Muscle of leg (tissue), 11 donors: ENCODE measurements around the gene PCYOX1L. TPM values are rescaled to one million over a fixed set of nuclear protein-coding genes. Genes with fewer than 3 reads are reported as not detected.
A peak's percentile ranks its signal among the peaks of the same experiment; 100 is the strongest.

Source experiments
- DNase-seq: peaks from one replicate; pipeline ENCODE4 v3.0.0; 2013
- H3K27ac ChIP-seq: one replicate; pipeline ENCODE4 v1.5.1; 2013; ENCODE audit warnings: mild to moderate bottlenecking, low read length, control low read depth
- H3K27me3 ChIP-seq: one replicate; pipeline ENCODE4 v1.6.1; 2013; ENCODE audit warnings: low read length; ENCODE audit not compliant: control insufficient read depth, insufficient read depth
- H3K36me3 ChIP-seq: one replicate; pipeline ENCODE4 v1.6.1; 2013; ENCODE audit warnings: low read length; ENCODE audit not compliant: control insufficient read depth, insufficient read depth
- H3K4me1 ChIP-seq: one replicate; pipeline ENCODE4 v1.6.1; 2013; ENCODE audit warnings: low read length; ENCODE audit not compliant: control insufficient read depth, insufficient read depth
- H3K4me3 ChIP-seq: one replicate; pipeline ENCODE4 v1.5.1; 2013; ENCODE audit warnings: low read length, control low read depth
- H3K9me3 ChIP-seq: replicated peaks from 2 replicates; pipeline ENCODE4 v1.6.1; 2013; ENCODE audit warnings: low read depth, low read length; ENCODE audit not compliant: control insufficient read depth
- WGBS: methylation state at CpG from one replicate; pipeline ENCODE4 v1.1.5; 2013; ENCODE audit warnings: missing lambda C conversion rate; ENCODE audit not compliant: insufficient coverage; 5-methylcytosine and 5-hydroxymethylcytosine counted together
- polyA plus RNA-seq, 8 donors: library from polyadenylated mRNA; unstranded; fragments of 120-200 nt; gene quantifications; one replicate each; pipeline versions ENCODE4 v1.2.1 to v1.2.3, GENCODE V29; 2013; ENCODE audit warnings: inconsistent platforms in 1 of 8, low replicate concordance in 1 of 8; ENCODE audit not compliant: insufficient read length in 8 of 8, insufficient read depth in 1 of 8
- total RNA-seq: library from RNA; stranded (reverse); fragments of 120-200 nt; gene quantifications from one replicate; pipeline ENCODE4 v1.2.4, GENCODE V29; 2013

Gene PCYOX1L
- total and polyA plus RNA-seq, 9 donors: 6.3 to 11.6 (median 9.2) TPM

- peak overlapping the region; percentile 7 for H3K27ac ChIP-seq
- peaks cover 63% of the 10 kb centered on the region for H3K4me1 ChIP-seq
- H3K36me3 ChIP-seq: peaks cover 25% of the 10 kb centered on the region
- WGBS: 93% methylated on average over 18 of the region's 20 CpGs
- DNase-seq: no peak
- H3K4me3 ChIP-seq: no peak overlapping the region
- no peaks in the 10 kb centered on the region for H3K9me3 ChIP-seq
- no peaks in the 10 kb centered on the region for H3K27me3 ChIP-seq
These were observed 16.5 kb downstream of the PCYOX1L start for GRCh38 chr5:149374303-149374702.

DNA sequence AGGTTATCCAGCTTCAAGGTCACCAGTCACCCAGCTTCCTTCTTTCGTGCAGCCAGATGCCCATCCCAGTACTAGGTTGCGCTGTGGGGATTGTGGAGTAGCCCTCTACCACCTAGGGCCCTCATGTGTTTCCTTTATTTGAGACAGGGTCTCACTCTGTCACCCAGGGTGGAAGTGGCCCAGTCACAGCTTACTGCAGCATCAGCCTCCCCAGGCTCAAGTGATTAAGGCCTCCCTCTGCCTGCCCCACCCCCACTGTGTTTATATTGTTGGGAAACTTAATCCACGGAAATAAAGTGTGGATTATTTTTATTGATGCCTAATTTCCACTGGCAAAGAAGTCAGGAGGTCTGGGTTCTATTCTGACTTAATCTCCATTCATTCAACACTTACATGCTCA lies 17.0 kb downstream of the PCYOX1L start:
- WGBS: no CpG with 5 or more reads among the region's 3 CpGs
- peaks cover 68% of the 10 kb centered on the region for H3K4me1 ChIP-seq
- H3K27me3 ChIP-seq: no peaks in the 10 kb centered on the region
- peak overlapping the region; percentile 7 for H3K27ac ChIP-seq
- H3K9me3 ChIP-seq: no peaks in the 10 kb centered on the region
- DNase-seq: no peak
- H3K4me3 ChIP-seq: no peak overlapping the region
- H3K36me3 ChIP-seq: peaks cover 25% of the 10 kb centered on the region

DNA sequence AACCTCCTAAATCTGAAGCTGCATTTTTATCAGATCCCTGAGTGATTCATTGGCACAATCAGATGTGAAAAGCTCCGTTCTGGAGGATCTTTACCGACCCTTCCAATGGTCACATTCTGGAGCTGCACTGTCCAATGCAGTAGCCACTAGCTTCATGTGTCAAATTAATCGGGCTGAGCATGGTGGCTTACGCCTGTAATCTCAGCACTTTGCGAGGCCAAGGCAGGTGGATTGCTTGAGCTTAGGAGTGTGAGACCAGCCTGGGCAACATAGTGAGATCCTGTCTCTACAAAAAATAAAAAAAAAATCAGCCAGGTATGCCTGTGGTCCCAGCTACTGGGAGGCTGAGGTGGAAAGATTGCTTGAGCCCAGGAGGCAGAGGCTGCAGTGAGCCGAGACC lies 17.6 kb downstream of the PCYOX1L start:
- Histone ChIP-seq H3K4me1 (peaks cover 69% of the 10 kb centered on the region), H3K4me3 (no peak overlapping the region), H3K27ac (no peak overlapping the region), H3K36me3 (peaks cover 25% of the 10 kb centered on the region), H3K9me3 (no peaks in the 10 kb centered on the region), H3K27me3 (no peaks in the 10 kb centered on the region)
- no peak for DNase-seq
- WGBS: 43% methylated on average over 1 of the region's 6 CpGs

DNA sequence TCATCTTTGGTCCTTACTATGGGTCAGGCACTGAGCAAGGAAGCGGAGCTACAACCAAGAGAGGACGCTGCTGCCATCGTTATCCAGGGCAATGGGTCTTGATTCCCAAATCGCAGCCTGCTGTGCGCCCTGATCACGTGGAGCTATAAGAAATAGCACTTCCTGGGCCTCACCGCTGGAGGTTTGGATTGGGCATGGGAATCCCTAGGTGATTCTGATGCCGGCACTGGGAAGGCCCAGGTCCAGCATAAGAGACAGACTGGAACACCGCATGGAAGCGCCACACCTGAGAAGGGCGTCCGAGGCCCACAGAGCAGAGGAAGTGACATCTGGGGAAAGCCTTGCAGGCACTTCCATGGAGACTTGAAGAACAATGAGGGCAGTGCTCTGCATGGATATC lies 18.3 kb downstream of the PCYOX1L start:
- Histone ChIP-seq H3K4me3 (no peak overlapping the region), H3K27ac (peak overlapping the region; percentile 49), H3K9me3 (no peaks in the 10 kb centered on the region), H3K4me1 (peaks cover 69% of the 10 kb centered on the region), H3K36me3 (peaks cover 22% of the 10 kb centered on the region), H3K27me3 (no peaks in the 10 kb centered on the region)
- WGBS: 94% methylated on average over 11 of the region's 12 CpGs
- DNase-seq: no peak

DNA sequence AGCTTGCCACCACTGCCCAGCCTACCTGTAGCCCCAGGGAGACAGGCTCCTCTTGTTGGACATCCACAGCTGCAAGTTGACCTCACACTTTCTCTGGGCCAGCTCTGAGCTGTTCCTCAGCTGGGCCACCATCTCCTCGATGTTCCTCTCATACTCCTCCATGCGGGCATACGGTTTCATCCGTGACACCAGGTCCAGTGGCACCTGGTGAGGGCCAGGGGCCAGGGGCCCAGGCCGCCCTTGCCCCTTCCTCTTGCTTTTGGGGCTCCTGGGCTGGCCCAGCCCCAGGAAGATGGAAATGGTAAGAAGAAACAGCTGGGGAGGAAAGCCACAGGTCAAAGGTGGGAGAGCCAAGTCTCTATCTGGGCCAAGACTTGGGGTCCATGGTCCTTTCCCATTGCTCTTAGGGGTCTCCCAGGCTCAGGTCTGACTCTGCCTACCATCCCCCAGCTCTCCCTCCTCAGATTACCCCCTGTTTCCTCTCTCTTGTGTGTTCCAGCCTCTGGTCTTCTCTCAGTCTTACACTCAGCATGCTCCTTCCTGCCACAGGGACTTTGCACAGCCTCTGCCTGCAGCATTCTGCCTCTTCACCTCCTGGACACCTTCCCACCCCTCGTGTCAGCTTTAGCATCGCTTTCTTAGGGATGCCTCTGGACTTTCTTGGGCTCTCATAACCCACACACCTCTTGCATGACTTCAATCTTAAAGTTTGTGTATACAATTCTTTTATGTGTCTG lies 19.0 kb downstream of the PCYOX1L start:
- 89% methylated on average over 6 of the region's 7 CpGs for WGBS
- DNase-seq: no peak
- no peaks in the 10 kb centered on the region for H3K9me3 ChIP-seq
- peak overlapping the region; percentile 11 for H3K4me3 ChIP-seq
- H3K27me3 ChIP-seq: no peaks in the 10 kb centered on the region
- H3K27ac ChIP-seq: peak overlapping the region; percentile 49
- peaks cover 20% of the 10 kb centered on the region for H3K36me3 ChIP-seq
- peaks cover 69% of the 10 kb centered on the region for H3K4me1 ChIP-seq

GRCh38 chr5:149378241-149378820 lies 20.5 kb downstream of the PCYOX1L start:
- Histone ChIP-seq H3K27me3 (no peaks in the 10 kb centered on the region), H3K4me3 (peak overlapping the region; percentile 38), H3K9me3 (no peaks in the 10 kb centered on the region), H3K27ac (peak overlapping the region; percentile 82), H3K36me3 (peaks cover 15% of the 10 kb centered on the region), H3K4me1 (peaks cover 70% of the 10 kb centered on the region)
- no peak for DNase-seq
- WGBS: 34% methylated on average over 2 of the region's 5 CpGs

- H3K27me3 ChIP-seq: no peaks in the 10 kb centered on the region
- peaks cover 70% of the 10 kb centered on the region for H3K4me1 ChIP-seq
- no peak for DNase-seq
- peak within 1 kb of the TSS; percentile 82 for H3K27ac ChIP-seq
- 76% methylated on average over 21 of the region's 22 CpGs for WGBS
- peaks cover 6% of the 10 kb centered on the region for H3K36me3 ChIP-seq
- no peaks in the 10 kb centered on the region for H3K9me3 ChIP-seq
- H3K4me3 ChIP-seq: peak within 1 kb of the TSS; percentile 38
These were observed 21.4 kb downstream of the PCYOX1L start, which contains the start of gene IL17B for GRCh38 chr5:149379177-149379761. Gene IL17B (minus strand): TSS chr5:149379292. CDS start chr5:149379225, 67 bp downstream.

DNA sequence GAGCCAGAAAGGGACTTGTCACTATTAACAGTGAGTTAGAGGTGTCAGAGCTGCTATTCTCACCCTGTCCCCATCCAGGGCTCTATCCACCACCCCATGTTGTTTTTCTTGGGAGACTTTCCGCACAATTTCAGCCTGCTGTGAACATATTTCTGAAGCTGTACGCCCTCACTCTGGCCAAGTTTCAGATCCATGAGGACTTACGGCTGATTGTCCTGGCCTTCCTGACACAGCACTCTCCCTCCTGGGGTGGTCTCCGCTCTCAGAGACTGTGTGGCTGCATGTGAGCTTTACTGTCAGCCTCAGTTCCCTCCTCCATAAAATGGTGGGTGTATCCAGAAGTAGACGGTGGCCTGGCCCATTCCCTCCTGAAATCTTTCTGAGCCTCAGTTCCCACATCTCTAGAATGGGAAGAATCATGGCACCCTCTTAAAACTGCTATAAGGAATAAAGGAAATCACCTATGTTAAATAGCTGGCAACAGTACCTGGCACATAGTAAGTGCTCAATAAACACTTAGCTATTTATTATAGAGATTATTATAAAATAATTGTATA lies 22.1 kb downstream of the PCYOX1L start:
- Histone ChIP-seq H3K27me3 (no peaks in the 10 kb centered on the region), H3K36me3 (peaks cover 3% of the 10 kb centered on the region), H3K4me3 (no peak overlapping the region), H3K9me3 (no peaks in the 10 kb centered on the region), H3K4me1 (peaks cover 67% of the 10 kb centered on the region), H3K27ac (peak overlapping the region; percentile 82)
- WGBS: 72% methylated on average over 3 of the region's 5 CpGs
- no peak for DNase-seq

DNA sequence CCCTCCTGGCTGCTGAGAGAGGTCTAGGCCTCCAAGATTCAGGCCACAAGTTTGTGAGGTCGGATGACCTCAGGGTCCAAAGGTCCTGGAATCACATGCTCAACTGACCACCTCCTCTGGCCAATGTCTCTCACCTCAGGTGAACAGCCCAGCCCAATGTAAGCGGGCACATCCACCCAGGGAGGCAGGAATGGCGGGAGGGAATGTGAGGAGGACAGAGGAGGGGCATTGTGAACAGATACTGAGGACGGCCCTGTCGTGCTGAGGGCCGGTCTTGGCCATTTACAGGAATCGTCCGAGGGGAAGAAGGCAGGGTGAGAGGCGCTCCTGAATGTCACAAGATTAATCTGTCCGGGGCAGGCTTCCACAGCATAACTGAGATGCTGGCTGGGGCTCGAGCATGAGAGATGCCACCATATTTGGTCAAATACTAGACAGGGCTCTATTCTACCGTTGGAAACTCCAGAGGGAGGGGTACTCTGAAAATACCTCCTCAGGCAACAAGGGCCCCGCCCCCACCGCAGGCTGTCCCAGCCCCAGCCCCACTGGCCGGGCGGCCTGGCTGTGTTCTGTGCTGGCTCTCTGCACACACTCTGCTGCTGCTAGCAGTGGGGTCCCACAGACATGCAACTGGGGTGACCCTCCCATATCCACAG lies 22.7 kb downstream of the PCYOX1L start:
- no peaks in the 10 kb centered on the region for H3K9me3 ChIP-seq
- peaks cover 71% of the 10 kb centered on the region for H3K4me1 ChIP-seq
- no peaks in the 10 kb centered on the region for H3K27me3 ChIP-seq
- H3K36me3 ChIP-seq: peaks cover 3% of the 10 kb centered on the region
- WGBS: 73% methylated on average over 10 of the region's 16 CpGs
- DNase-seq: no peak
- peak overlapping the region; percentile 62 for H3K27ac ChIP-seq
- H3K4me3 ChIP-seq: no peak overlapping the region
